GM18511 (cell line): ENCODE data around the gene LHFPL6.
"Not testable (repeated sequence)": the region's sequence is repeated elsewhere in the genome, so short reads cannot be mapped to it uniquely, and the experiment has no call there.

ENCODE experiments used
- ATAC-seq: cut with Tn5 transposase; IDR thresholded peaks from one replicate; pipeline ENCODE4 v1.9.1; 2021; ENCODE audit warnings: mild to moderate bottlenecking, moderate library complexity; ENCODE audit not compliant: unreplicated experiment

LHFPL6 gene

DNA sequence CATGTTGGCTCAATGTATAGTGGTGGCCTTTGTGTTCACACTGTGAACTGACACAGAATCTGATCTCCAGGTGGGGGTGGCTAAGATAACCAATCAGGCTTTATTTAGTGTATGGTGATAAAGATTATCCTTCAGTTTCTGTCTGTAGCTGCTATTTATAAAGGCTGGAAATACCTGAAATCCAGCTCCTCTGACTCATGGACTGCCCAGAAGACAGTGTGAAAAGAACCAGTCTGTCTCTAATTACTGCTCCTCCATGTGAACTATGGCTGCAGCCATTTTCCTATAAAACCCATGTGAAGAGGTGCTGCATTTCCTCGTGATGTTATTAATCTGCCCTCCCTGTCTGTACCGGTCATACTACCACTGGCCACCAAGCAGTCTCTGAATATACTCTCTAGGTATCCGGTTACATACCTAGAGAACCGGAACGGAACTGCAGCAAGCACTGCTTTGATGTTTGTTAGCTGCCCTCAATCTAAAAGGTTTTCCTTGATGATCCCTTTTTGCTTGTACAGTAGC, 238.0 kb downstream of the LHFPL6 start:
- no peak for ATAC-seq

DNA sequence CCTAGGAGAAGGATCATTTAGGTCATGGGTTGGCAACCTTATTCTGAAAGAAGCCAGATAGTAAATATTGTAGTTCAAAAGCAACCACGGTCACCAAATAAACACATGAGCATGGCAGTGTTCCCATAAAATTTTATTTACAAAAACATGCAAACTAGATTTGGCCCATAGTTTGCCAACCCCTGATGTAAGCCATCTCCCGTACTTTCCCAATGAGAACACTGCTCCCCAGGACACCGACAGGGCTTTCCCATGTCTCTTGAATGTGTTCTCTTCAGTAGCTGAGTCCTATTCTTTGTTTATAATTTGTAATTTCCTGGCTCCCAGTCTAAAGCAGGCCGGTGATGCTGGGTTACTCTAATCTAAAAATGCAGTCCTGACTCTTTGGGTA, 239.6 kb downstream of the LHFPL6 start:
- ATAC-seq: no peak

DNA sequence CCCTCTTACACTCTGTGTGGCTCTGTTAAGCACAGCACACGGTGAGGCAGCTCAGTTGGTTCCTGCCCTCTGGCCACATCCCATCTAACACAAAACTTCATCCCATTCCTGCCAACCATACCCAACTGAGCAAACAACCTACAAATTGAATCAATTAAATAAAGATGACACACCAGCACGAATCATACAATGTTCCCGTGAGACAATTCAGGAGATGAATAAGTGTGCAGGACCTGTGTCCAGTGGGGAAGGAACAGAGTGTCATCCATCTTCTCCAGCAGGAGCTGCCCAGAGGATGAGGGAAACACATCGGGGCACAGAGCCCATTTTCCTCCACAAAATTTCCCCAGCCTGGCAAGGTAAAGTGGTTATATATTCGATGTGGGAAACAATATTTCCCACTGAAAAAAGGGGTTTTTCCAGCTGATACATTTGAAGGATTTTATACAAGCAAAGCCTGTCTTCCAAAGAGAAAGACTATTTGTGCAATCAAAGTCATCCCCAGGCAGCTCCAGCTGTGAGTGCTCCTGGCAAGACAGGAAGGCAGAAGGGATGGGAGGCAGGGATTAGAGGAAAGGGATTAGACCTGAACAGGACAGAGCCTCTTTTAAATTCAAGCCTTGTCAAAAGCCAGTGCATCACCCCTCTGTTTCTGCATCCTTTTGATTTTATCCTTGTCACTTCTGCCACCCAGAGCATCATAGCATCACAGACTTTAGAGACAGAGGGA, 240.2 kb downstream of the LHFPL6 start:
- no peak for ATAC-seq

DNA sequence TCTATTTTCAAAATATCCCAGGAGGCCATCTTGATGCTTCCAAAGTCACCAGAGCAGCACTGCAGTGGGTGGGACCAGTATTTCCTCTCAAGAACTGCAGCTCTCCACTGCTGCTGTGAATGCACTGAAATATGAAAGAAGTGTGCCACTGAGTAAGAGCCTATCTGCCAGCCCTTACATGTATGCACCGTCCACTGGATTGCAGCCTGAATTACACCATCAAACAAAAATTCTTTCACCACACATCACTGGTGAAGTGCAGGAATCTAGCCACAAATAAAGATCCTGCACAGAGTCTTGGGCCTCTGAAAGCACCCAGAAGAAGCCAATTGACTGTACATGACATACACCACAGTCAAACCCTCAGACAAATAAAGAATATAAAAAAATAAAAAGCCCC, 249.0 kb downstream of the LHFPL6 start:
- no peak for ATAC-seq

DNA sequence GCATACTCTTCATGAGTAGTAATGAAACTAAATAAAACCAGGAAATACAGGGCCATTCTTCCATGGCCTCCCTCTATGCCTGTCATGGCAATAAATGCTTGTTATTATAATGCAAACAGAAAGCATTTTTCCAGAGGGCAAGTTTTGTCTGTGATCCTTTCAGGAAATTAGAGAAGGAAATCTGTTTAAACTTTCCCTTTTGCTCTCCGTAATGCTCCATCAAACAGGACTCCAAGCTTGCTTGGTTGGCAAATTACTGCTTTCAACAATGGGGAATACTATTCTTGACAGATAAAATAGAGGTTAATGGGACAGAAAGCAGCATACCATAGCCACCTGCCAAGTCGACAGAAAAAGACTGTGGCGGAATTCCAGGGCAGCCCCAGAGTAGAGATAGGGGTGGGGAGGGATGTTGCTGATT, 252.5 kb downstream of the LHFPL6 start:
- ATAC-seq: no peak

DNA sequence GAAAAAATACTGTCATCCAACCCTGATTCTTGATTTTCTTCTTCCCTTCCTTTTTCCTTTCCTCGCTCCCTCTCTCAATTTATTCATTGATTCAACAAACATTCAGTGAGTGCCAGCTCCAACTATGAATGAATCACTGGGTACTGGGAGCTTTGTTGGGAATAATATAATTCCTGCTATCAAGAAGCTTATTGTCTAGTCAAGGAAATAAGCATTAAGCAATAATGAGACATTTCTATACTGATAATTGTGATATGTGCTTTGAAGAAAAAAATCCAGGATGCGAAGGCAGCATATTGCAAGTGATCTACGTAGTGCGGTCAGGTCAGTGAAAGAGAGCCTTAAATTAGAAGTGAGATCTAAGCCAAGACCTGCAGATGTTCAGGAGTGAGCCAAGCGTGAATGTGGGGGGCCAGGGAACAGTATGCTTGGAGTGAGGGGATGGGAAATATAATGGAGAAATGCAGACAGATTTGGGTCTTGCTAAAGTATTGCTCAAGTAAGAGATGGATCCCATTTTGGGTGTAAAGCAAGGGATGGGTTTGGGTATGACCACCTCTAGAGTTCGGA, 253.5 kb downstream of the LHFPL6 start:
- no peak for ATAC-seq

DNA sequence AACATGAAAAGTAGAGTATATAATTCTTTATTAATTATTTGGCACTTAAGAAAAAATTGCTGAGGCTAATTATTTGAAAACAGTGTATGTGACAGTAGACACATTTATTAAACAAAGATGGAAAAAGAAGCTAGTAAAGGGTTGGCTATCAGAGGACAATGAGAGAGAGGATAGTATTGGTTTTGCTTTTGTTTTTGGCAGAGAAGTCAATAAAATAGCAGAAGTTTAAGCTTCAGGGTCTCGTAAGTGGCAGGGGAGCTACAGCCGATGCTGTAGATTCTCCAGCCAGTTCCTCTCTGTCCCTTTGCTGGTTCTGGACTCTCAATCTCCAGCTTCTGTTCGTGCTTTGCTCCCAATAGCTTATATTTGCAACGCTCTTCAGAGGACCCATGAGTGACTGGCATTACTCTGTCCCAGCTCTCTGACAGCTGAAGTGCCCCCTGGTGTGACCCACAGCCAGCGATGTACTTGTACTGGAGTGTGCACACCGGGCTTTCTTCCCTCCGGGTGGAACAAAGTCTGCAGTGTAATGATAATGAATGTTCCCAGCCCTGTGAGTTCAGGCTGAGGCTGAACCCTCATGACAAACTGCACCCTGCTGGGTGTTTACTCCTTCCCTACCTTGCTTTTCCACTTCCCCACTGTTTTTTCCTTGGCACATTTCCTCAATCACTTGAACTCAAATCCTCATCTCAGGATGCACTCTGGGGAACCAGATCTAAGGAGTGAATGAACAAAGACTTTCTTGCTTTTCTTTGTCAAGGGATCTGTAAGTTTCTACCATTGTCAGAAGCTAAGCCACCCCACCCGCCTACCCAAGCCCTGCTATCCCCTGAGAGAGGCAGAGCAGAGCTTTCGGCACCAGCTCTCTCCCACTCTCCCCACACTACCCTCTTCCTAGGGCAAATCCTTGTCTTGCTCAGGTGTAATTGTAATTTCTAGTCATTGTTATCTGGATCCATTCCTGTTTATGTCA, 254.8 kb downstream of the LHFPL6 start:
- peak; percentile 51 for ATAC-seq

DNA sequence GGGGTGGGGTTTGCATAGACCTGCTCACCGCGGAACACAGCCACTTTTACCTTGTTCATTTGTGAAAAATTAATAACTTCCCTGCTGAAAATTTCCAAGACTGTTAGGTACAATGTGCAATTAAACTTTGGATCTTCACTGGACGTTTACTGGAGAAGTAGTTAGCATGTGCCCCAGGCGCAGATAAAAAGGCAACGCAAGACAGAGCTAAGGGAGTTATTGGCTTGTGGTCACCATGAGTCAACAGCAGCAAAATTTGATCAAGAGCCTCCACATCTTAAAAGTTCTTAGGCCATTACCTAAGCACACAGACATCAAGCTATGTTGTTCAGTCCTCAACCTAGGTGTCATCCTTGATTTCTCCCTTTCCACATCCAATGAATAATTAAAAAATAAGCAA, 257.0 kb downstream of the LHFPL6 start:
- no peak for ATAC-seq

DNA sequence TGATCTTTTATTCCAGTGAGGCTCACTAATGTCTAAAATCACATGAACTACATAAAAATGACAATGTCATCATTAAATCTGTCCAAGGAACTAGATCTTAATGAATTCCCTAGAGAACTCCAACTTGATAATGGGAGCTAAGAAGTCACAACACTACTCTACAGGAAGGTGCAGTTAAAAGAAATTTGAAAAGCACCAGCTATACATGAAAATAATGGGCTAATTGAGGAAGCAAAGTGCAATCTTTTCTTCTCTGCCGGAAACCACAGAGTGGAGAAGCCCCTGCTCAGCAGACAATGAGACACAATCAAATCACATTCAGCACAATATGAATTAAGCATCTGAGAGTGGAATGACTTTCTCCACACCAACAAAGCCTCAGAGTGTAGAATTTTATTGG, 261.7 kb downstream of the LHFPL6 start:
- no peak for ATAC-seq

DNA sequence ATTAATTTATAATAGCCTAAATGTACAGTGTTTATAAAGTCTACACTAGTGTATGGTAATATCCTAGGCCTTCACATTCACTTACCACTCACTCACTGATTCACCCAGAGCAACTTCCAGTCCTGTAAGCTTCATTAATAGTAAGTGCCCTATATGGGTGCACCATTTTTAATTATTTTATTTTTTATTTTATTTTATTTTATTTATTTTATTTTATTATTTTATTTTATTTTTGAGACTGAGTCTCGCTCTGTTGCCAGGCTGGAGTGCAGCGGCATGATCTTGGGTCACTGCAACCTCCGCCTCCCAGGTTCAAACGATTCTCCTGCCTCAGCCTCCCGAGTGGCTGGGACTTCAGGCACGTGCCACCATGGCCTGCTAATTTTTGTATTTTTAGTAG, 264.9 kb downstream of the LHFPL6 start:
- ATAC-seq: not testable (repeated sequence)

DNA sequence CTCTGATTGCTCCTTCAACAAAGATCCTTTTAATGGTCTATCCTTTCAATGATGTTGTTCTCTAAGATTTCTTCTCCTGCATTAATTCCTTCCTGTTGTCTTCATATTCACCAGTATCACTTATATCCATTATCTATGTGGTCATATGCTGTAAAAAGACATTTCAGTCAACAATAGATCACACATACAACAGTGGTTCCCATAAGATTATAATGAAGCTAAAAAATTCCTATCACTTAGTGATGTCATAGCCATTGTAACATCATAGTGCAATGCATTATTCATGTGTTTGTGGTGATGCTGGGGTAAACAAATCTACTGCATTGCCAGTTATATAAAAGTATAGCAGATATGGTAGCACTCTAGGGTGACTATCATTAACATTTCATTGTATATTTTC, 266.1 kb downstream of the LHFPL6 start:
- no peak for ATAC-seq

DNA sequence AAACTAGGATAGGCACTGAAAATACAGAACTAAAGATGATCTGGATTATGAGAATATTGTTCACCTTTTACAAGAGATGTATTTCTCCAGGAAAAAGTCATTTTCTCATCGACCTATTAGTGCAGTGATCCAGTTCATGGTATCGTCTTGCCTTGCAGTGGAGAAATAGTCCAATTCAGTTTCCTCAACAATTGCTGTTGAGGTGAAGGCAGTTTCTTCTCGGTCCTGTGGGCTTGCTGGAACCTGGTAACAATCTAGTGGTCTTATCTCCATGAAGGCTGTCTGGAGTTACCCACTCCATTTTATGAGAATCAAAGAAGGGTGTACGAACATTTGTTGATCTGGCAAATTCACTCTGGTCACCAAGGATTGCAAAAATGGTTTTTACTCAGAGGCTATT, 266.8 kb downstream of the LHFPL6 start:
- ATAC-seq: no peak

DNA sequence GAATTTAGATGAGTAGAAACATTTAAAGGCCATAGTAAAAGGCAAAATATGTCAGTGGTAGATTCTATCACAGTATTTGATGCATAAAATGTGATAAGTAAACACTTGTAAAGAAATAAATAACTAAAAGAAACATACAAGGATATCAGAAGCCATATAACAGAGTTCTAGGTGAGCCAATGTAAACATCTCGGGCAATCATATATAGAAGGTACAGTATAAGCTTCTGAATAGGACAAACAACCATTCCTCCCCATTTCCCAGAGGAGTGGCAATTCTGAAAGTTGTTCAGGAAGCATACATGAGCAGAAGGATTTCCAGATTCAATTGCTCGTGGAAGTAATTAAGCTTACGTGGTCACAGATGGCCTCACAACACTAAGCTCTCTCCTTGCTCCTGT, 267.3 kb downstream of the LHFPL6 start:
- ATAC-seq: no peak

DNA sequence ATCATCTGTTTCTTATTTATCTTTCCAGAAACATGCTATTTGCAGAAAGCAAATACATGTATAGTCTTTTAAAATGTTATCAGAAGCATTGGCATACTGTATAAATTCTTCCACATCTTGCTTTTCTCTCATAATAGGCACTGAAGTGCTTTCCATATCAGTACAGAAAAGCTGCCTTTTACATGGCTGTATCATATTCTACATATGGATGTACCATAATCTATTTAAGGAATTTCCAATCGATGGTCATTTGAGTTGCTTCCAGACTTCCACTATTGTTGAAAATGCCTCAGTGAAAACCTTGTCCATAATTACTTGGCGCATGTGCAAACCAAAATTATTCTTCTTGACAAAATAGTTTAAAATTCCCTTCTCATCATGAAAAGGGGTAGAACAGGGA, 272.5 kb downstream of the LHFPL6 start:
- no peak for ATAC-seq

DNA sequence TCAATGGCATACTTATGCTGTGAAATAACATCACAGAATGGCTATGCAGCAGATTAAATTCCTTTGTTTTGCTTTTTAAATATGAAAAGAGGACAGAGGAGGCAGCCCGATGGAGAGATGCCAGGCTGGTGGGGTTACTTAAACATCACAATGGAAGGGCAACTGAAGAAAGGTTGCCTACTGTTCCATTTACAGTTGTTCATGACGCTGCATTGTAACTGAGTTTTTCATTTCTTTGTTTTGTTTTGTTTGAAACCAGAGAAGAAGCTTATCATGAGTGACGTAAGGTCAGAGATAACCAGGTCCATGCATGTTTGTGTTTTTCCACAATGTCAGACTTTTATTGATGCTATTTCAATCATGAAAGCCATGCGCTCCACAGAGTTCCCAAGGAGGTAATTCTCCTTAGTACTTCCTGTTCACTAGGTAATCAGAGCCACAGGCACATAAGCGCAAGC, 273.8 kb downstream of the LHFPL6 start:
- no peak for ATAC-seq

DNA sequence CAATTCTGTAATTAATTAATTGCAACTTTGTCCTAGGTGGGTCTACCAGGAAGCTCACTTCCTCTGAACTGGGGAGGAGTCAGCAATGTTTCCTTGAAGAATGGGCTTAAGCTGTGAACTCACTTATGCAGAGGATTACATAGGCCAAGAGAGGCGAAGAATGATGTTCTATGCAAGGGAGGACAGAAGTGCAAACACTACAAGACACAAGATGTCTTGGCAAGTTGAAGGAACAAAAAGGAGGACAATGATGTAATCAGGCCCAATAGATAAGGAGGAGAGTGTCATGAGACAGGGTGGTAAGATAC, 275.9 kb downstream of the LHFPL6 start:
- ATAC-seq: no peak

DNA sequence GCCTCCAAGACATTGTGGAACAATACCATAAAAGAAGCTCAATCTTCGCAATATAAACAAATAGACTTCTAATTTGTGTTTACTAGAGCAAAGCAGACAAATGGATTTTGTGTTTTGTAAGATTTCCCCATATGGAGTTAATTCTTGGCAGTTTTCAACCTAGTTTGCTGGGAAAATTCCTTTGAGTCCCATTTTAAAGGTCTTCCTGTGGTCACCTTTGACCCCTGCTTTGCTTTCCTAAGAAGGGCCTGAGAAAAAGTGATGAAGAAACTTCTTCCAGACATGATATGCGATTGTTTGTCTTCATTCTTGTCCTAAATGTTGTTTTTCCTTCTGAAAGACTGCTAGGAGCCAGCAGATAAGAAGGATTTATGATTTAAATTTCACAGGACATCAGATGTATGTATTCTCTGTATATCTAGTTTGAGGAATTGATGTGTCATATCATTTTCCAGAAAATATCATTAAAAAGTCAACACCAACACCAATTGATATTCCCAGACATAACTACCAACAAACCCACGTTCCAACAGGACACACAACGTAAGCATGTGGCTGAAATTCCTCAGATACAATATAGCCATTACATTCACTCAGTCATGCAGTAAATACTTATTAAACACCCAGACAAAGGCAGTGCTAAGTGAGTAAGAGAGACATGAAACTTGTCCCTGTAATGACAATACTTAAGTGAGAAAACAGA, 276.4 kb downstream of the LHFPL6 start:
- ATAC-seq: no peak

DNA sequence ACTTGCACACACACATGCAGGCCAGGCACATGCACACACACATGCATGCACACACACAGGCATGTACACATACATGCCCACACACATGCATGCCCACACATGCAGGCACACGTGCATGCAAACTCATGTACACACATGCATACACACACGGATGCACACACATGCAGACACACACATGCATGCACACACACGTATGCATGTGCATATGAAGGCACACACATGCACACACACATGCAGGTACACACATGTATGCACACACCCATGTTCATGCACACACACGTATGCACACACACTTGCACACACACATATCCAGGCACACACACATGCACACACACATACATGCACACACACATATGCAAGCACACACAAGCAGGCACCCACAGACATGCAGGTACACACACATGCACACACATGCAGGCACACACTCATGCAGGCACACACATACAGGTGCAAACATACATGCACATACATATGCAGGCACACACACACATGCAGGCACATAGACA, 278.1 kb downstream of the LHFPL6 start:
- ATAC-seq: no peak

DNA sequence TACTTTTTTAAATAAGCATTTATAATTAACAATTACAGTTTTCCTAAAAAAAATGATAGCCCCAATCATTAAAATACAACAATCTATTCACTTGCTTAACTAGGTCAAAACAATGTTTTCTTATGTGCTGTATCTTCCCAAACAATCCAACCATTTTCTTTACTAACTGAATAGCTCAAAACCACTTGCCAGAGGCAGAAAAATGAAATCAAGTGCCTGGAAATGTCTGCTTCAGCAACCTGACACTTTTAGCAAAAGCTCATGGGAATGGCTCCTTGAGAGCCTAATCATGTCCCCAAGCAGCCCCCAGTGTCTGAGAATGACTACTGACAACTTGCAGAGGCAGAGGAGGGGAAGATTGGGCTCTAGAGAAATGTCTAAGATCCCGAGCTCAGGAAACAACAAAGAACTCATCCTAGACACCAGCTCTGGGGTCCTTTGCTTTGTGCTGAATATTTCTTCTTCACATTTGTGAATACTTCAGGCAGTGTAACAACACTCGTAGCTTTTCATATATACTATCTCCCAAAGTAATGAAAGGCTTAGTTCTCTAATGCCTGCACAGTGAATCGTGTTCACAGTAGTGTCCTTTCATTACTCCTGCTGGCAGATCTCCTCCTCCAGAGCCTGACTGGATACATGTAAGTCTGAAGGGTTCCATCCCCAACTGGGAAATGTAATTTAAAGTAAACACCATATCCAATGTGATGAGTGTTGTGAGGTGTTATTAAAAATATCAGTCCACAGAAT, 280.0 kb downstream of the LHFPL6 start:
- no peak for ATAC-seq

DNA sequence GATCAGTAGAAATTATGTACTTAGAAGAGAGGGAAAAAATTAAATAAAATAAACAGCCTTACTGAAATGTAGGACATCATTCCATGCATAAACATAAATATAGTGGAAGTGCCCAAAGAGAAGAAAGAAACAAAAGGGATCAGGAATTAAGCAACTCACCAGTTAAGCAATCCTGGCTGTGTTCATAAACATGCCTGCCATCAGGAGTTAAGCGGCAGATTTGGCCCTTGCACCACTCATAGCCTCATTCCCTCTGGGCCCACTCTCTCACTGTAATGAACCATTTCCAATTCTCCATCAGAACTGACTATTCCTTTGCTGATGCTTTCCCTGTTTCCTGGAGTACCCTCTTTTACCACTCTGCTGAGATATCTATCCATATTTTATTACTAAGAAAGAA, 281.4 kb downstream of the LHFPL6 start:
- no peak for ATAC-seq
